ENCODE measurements around the gene SLC29A1.

GRCh38 chr6:44251576-44252524 lies 28.5 kb downstream of the SLC29A1 start:
- no peak for TF ChIP-seq CTCF (IDR thresholded peaks at IDR 0.05; ENCODE audit: insufficient read depth, low read length)
- TF ChIP-seq POLR2AphosphoS5 (IDR thresholded peaks at IDR 0.05; ENCODE audit: low read depth): no peak
- no peak for TF ChIP-seq REST (IDR thresholded peaks at IDR 0.05; ENCODE audit: insufficient replicate concordance, low read depth)

All from HL-60 (cell line).